HG02943 (cell line): ENCODE results near the gene ITCH.
"Not testable (repeated sequence)": the region's sequence is repeated elsewhere in the genome, so short reads cannot be mapped to it uniquely, and the experiment has no call there.

Experiments
- ATAC-seq: cut with Tn5 transposase; IDR thresholded peaks from one replicate; pipeline ENCODE4 v1.9.1; 2021; ENCODE audit warnings: mild to moderate bottlenecking, low read depth, moderate library complexity; ENCODE audit not compliant: unreplicated experiment

The ITCH gene

DNA sequence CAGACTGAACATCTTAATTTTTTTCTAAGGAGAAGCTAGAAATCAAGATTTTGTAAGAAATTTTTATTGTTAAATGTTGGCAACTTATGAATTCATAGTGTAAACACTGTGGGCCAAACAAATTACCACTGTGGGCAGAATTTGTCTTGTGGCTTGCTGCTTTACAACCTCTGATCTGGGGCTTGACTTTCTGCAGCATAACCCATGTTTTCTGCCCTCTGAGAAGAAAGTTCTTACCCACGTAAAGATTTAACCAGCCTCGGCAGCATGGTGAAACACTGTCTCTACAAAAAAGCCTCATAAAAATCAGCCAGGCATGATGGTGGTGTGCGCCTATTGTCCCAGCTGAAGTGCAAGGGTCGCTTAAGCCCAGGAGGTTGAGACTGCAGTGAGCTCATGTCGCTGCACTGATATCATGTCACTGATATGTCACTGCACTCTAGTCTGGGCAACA, 12.9 kb downstream of the ITCH start:
- ATAC-seq: no peak

GRCh38 chr20:34377072-34377847, 14.2 kb downstream of the ITCH start:
- ATAC-seq: no peak

DNA sequence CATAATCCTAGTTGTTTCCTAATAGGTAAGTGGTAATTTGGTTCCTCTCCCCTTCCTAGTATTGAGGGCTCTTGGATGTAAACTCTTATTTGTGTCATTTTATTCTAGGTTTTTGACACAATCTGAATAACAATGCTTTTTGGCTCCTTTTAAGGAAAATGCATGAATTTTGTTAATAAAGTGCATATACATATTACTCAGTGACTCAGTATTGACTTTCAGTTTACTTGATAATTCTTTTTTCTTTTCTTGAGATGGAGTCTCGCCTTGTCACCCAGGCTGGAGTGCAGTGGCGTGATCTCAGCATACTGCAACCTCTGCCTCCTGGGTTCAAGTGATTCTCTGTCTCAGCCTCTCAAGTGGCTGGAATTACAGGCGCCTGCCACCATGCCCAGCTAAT, 19.1 kb downstream of the ITCH start:
- ATAC-seq: no peak

DNA sequence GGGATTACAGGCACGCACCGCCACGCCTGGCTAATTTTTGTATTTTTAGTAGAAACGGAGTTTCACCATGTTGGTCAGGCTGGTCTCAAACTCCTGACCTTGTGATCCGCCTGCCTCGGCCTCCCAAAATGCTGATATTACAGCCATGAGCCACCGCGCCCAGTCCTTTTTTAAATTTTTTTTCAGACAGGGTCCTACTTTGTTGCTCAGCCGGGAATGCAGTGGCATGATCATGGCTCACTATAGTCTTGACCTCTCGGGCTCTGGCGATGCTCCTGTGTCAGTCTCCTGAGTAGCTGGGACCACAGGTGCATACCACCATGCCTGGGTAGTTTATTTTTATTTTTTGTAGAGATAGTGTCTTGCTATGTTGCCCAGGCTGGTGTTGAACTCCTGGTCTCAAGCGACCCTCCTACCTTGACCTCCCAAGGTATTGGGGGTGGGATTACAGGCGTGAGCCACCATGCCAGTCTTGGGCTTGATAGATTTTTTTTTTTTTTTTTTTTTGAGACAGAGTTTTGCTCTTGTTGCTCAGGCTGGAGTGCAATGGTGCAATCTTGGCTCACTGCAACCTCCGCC, 19.9 kb downstream of the ITCH start:
- not testable (repeated sequence) for ATAC-seq

DNA sequence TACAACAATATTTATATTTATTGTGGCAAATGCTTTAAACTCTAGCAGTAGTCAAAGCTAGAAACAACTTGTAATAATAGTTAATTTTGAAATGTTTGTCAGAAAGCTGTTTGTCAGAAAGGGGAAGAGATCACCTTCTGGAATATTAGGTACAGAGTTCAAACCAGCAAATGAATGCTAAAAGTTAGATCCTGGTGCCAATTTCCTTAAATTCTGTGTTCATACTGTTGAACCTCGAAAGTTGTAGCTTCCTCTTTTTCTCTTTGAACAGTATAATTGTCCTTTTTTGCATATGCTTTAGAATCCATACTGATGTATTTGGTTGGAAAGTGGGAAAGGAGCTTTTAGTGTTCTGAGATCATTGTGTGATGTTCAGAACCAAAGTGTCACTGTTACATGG, 22.4 kb downstream of the ITCH start:
- ATAC-seq: no peak

- ATAC-seq: no peak
These were observed 24.9 kb downstream of the ITCH start for GRCh38 chr20:34388000-34388399.

DNA sequence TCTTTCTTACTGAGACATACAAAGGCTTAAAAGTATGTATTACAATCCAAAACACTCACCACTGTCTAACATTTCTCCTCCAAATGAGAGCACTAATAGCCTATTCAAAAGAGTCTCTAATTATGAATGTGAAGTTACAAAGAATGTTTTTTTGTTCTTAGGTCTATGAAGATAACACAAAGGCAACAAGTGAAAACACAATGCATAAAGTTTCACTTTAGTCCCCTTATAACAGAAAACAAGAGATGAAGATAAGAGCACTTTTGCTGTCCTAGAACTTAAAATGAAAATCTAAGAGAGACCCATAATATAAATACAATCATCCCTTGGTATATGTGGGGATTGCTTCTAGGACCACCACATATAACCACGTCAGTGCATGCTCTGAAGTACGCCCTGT, 25.6 kb downstream of the ITCH start:
- ATAC-seq: no peak

DNA sequence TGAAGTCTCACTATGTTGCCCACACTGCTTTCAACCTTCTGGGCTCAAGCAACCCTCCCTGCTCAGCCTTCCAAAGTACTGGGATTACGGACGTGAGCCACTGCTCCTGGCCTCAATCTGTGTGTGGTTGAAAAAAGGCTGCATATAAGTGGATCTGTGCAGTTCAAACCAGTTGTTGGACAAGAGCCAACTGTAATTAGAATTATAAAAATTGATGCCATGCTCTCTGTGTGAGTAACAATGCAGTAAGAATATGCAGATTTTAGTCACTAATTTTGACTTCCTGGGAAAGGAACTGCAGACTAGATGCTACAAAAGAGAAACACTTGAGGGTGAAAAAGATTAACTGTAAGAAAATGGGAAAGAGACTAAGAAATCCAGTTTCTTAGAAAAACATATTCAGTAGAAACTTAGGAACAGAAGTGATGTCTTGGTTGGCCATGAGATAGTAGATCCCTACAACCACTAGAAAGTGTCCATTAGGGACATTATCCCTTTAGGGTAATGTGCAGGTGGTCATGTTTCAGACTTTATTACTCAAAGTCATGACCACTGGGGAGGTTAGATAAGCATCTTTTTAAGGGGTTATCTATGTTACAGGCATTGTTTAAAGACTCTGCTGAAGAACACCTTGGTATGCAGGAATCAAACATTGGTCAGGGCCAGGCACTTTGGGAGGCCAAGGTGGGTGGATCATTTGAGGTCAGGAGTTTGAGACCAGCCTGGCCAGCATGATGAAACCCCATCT, 26.3 kb downstream of the ITCH start:
- no peak for ATAC-seq

DNA sequence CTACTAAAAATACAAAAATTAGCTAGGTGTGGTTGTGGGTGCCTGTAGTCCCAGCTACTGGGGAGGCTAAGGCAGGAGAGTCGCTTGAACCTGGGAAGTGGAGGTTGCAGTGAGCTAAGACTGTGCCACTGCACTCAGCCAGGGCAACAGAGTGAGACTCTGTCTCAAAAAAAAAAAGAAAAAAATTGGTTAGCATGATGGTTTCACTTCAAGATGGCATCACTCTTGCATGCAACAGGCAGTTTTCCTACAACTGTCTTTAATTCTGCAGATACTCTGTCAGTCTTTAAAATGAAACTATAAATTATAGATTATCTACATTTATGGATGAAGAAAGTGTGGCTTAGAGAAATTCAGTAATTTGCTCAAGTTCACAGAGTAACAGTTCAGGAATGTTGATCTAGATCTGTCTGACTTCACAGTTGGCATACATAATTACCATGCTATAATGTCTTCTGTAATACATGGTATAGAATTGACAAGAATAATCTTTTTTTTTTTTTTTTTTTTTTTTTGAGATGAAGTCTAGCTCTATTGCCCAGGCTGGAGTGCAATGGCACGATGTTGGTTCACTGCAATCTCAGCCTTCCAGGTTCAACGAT, 27.0 kb downstream of the ITCH start:
- ATAC-seq: no peak

DNA sequence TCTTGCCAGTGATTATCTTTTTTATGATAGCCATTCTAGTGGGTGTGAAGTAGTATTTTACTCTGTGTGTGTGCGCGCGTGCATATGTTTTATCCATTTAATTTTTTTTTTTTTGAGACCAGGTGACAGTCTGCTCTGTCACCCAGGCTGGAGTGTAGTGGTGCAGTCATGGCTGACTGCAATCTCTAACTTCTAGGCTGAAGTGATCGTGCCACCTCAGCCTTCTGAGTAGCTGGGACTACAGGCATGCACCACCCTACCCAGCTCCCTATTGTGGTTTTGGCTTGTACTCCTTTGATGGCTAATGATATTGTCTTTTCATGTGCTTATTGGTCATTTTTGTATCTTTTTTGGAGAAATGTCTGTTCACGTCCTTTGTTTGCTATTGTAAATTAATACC, 33.3 kb downstream of the ITCH start:
- no peak for ATAC-seq

GRCh38 chr20:34397096-34397495, 34.0 kb downstream of the ITCH start:
- no peak for ATAC-seq

- ATAC-seq: not testable (repeated sequence)
These were observed 37.7 kb downstream of the ITCH start for GRCh38 chr20:34400776-34401175.

DNA sequence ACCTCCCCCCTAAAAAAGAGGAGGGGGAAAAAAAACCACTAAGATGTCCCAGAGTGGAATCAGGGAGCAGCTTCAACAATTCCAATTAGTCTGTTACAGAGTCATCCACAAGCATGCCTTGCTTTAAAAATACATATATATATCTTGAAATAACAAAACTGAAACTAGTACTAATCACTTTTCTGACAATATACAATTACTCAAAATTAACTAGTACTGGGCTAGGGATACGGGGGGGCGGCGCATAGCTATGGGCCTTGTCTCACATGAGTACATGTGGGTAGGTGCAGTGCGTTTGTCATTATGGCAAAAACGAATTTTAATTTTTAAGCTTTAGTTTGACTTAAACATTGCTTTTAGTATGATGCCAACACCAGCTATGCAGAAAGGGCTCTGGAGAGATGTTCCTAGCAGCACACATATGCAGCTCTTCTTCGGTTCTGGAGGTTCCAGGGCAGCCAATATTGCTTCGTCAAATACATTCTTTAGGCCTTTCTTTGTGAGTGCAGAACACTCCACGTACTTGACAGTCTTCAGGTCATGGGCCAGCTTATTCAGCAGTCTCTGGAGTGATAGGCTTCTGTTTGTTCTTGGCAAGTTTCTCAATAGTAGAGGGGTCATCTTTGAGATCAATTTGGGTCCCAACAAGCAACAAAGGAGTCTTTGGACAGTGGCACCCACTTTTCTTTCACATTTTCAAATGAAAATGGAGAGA, 38.8 kb downstream of the ITCH start:
- no peak for ATAC-seq

GRCh38 chr20:34402461-34402860, 39.4 kb downstream of the ITCH start:
- ATAC-seq: no peak

- ATAC-seq: no peak
These were observed 40.2 kb downstream of the ITCH start for GRCh38 chr20:34403063-34403827.

- ATAC-seq: no peak
These were observed 40.8 kb downstream of the ITCH start for GRCh38 chr20:34403908-34404307.

DNA sequence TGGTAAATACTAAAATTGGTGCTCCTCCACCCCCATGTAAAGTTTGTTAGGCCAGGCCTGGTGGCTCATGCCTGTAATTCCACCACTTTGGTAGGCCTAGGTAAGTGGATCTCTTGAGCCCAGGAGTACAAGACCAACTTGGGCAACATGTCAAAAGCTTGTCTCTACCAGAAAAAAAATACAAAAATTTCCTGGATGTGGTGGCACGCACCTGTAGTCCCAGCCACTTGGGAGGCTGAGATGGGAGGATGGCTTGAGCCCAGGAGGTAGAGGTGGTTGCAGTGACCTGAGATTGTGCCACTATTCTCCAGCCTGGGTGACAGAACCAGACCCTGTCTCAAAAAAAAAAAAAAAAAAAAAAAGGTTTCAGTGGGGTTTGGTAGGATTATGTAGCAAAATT, 41.7 kb downstream of the ITCH start:
- ATAC-seq: no peak

GRCh38 chr20:34405247-34405651, 42.2 kb downstream of the ITCH start:
- not testable (repeated sequence) for ATAC-seq

DNA sequence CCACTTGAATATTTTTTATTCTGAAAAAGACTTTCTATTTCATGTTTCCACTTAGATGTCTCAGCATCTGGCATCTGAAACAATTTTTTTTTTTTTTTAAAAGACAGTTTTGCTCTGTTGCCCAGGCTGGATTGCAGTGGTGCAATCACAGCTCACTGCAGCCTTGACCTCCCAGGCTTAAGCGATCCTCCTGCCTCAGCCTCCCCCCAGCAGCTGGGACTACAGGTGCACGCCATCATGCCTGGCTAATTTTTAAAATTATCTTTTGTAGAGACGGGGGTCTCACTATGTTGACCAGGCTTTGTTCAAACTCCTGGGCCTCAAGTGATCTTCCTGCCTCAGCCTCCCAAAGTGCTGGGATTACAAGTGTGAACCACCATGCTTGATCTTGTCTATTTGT, 42.9 kb downstream of the ITCH start:
- ATAC-seq: not testable (repeated sequence)

DNA sequence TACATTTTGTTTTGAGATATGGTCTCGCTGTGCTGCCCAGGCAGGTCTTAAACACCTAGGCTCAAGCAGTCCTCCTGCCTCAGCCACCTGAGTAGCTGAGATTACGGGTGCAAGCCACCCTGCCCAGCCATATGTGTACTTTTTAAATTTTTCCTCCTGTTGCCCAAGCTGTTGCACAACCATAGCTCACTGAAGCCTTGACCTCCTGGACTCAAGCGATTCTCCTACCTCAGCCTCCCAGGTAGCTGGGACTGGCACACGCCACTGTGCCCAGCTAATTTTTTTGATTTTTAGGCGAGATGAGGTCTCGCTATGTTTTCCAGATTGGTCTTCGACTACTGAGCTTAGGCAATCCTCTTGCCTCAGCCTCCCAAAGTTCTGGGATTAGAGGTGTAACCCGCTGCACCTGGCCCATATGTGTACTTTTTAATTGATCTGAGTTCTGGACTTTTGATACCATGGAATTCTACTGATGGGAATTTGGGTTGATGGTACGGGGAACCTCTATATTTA, 44.9 kb downstream of the ITCH start:
- ATAC-seq: no peak
